HEK293T (cell line): ENCODE data around the gene EML4.

Experiments
- BHLHE40 ChIP-seq: fragments of 450-650 bp; IDR thresholded peaks from 2 replicates; pipeline ENCODE4 v1.6.1; 2016; ENCODE audit warnings: mild to moderate bottlenecking, moderate library complexity, borderline replicate concordance
- ELF4 ChIP-seq: fragments of 450-650 bp; IDR thresholded peaks from 2 replicates; pipeline ENCODE4 v1.6.1; 2017; ENCODE audit warnings: antibody characterized with exemption
- FOXA1 ChIP-seq: fragments of 450-650 bp; IDR thresholded peaks from 2 replicates; pipeline ENCODE4 v1.6.1; 2016; ENCODE audit warnings: mild to moderate bottlenecking
- FOXK2 ChIP-seq: fragments of 450-650 bp; IDR thresholded peaks from 2 replicates; pipeline ENCODE4 v1.6.1; 2016; ENCODE audit warnings: mild to moderate bottlenecking
- FOXM1 ChIP-seq: fragments of 450-650 bp; IDR thresholded peaks from 2 replicates; pipeline ENCODE4 v1.6.1; 2017; ENCODE audit warnings: mild to moderate bottlenecking, borderline replicate concordance
- HDGF ChIP-seq: fragments of 450-650 bp; IDR thresholded peaks from 2 replicates; pipeline ENCODE4 v1.6.1; 2017; ENCODE audit warnings: antibody characterized with exemption, borderline replicate concordance
- LEF1 ChIP-seq: fragments of 450-650 bp; IDR thresholded peaks from 2 replicates; pipeline ENCODE4 v1.6.1; 2017; ENCODE audit warnings: mild to moderate bottlenecking, borderline replicate concordance
- NFRKB ChIP-seq: fragments of 450-650 bp; IDR thresholded peaks from 2 replicates; pipeline ENCODE4 v1.6.1; 2016; ENCODE audit warnings: mild to moderate bottlenecking, moderate library complexity
- PKNOX1 ChIP-seq: fragments of 450-650 bp; IDR thresholded peaks from 2 replicates; pipeline ENCODE4 v1.6.1; 2016
- TARDBP ChIP-seq: fragments of 450-650 bp; IDR thresholded peaks from 2 replicates; pipeline ENCODE4 v1.6.1; 2016
- ZNF384 ChIP-seq: fragments of 450-650 bp; IDR thresholded peaks from 2 replicates; pipeline ENCODE4 v1.6.1; 2016

DNA sequence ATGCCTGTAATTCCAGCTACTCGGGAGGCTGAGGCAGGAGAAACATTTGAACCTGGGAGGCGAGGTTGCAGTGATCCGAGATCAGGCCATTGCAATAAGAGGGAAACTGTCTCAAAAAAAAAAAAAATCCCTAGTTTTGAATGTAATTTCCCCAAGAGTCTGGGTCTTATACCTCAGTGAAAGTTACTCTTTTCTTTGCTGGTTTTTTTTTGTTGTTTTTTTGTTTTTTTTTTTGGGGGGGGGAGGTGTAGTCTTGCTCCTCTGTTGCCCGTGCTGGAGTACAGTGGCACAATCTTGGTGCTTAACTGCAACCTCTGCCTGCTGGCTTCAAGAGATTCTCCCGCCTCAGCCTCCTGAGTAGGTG, 22.8 kb downstream of the EML4 start:
- TF ChIP-seq FOXM1: no peak
- no peak for TF ChIP-seq PKNOX1
- no peak for TF ChIP-seq LEF1
- TF ChIP-seq TARDBP: no peak
- no peak for TF ChIP-seq BHLHE40
- TF ChIP-seq ZNF384: no peak
- TF ChIP-seq NFRKB: no peak
- no peak for TF ChIP-seq FOXA1
- no peak for TF ChIP-seq ELF4
- TF ChIP-seq FOXK2: no peak
- TF ChIP-seq HDGF: no peak
